H1 (cell line): ENCODE data around the gene ARMH3. TPM values are rescaled to one million over a fixed set of nuclear protein-coding genes. Genes with fewer than 3 reads are reported as not detected.

ENCODE experiments used
- CTCF ChIA-PET: fragments of 300-600 bp; sonication (Branson Sonifier 250); formaldehyde crosslinking; loops from one replicate; lab custom pipeline; 2021; ENCODE audit not compliant: partially characterized antibody; lab: Charles Lee
- POLR2A ChIA-PET: fragments of 300-600 bp; sonication (Branson Sonifier 250); formaldehyde crosslinking; loops from one replicate; lab custom pipeline; 2021; ENCODE audit warnings: inconsistent platforms; ENCODE audit not compliant: partially characterized antibody; lab: Charles Lee
- DNase-seq, 2 experiments: peaks; one replicate each; pipeline versions ENCODE4 v3.0.0 to v3.0.0-alpha.2; 2010 to 2022; ENCODE audit warnings: low spot score in 2 of 2, low read depth in 1 of 2, mixed read lengths in 1 of 2
- FAIRE-seq: peaks from 2 replicates; lab custom pipeline; 2011; peaks lifted over from hg19 to GRCh38; lab: Jason Lieb, UNC
- H2AFZ ChIP-seq: 2 replicates; pipeline ENCODE4 v1.8.1; 2012; ENCODE audit warnings: low read length, inconsistent platforms
- H2AK5ac ChIP-seq: 2 replicates; pipeline ENCODE4 v1.6.1; 2013; ENCODE audit warnings: low read depth, low read length
- H2BK120ac ChIP-seq: replicated peaks from 2 replicates; pipeline ENCODE3; 2013; ENCODE audit warnings: low read depth, low read length, inconsistent platforms
- H2BK12ac ChIP-seq: 2 replicates; pipeline ENCODE4 v1.6.1; 2013; ENCODE audit warnings: low read depth, low read length
- H2BK15ac ChIP-seq: 2 replicates; pipeline ENCODE4 v1.6.1; 2013; ENCODE audit warnings: low read length
- H2BK20ac ChIP-seq: 2 replicates; pipeline ENCODE4 v1.6.1; 2013; ENCODE audit warnings: low read length
- H2BK5ac ChIP-seq: 2 replicates; pipeline ENCODE4 v1.6.1; 2013; ENCODE audit warnings: low read depth, low read length
- H3K14ac ChIP-seq: 2 replicates; pipeline ENCODE4 v1.6.1; 2013; ENCODE audit warnings: inconsistent platforms; ENCODE audit not compliant: insufficient read length
- H3K18ac ChIP-seq: 2 replicates; pipeline ENCODE4 v1.6.1; 2013; ENCODE audit warnings: low read length; ENCODE audit errors: extremely low read depth
- H3K23ac ChIP-seq: 2 replicates; pipeline ENCODE4 v1.6.1; 2013; ENCODE audit warnings: inconsistent platforms; ENCODE audit not compliant: insufficient read length
- H3K23me2 ChIP-seq: 2 replicates; pipeline ENCODE4 v1.6.1; 2013; ENCODE audit warnings: low read depth, low read length
- H3K27ac ChIP-seq: 2 replicates; pipeline ENCODE4 v1.6.1; 2011; ENCODE audit warnings: low read depth, low read length, inconsistent platforms
- H3K27me3 ChIP-seq, 4 experiments: replicated peaks in 1 of 4; 1 replicate in 1 of 4; 2 replicates in 3 of 4; pipeline versions ENCODE4 v1.6.1 to v1.8.1; 2011 to 2013; ENCODE audit warnings: low read length in 3 of 4, mild to moderate bottlenecking in 3 of 4, inconsistent platforms in 2 of 4, mixed read lengths in 2 of 4, moderate library complexity in 1 of 4; ENCODE audit not compliant: control insufficient read depth in 3 of 4, insufficient read depth in 3 of 4; ENCODE audit errors: extremely low read depth in 1 of 4
- H3K36me3 ChIP-seq, 4 experiments: 2 replicates each; pipeline versions ENCODE4 v1.6.1 to v1.8.1; 2011 to 2013; ENCODE audit warnings: mild to moderate bottlenecking in 4 of 4, low read length in 3 of 4, moderate library complexity in 2 of 4, control low read depth in 1 of 4, inconsistent platforms in 1 of 4; ENCODE audit not compliant: insufficient read depth in 4 of 4, control insufficient read depth in 2 of 4
- H3K4ac ChIP-seq: replicated peaks from 2 replicates; pipeline ENCODE3; 2013; ENCODE audit warnings: low read length, low read depth, mixed read lengths, inconsistent platforms; ENCODE audit not compliant: insufficient read length
- H3K4me1 ChIP-seq, 4 experiments: replicated peaks in 1 of 4; 1 replicate in 1 of 4; 2 replicates in 3 of 4; pipeline versions ENCODE4 v1.6.1 to v1.8.1; 2011 to 2013; ENCODE audit warnings: low read length in 3 of 4, inconsistent platforms in 2 of 4, mixed read lengths in 1 of 4; ENCODE audit not compliant: insufficient read depth in 4 of 4, control insufficient read depth in 3 of 4
- H3K4me2 ChIP-seq, 2 experiments: 2 replicates each; pipeline versions ENCODE4 v1.6.1 to v1.8.1; 2011 to 2013; ENCODE audit warnings: low read depth in 2 of 2, low read length in 2 of 2, control low read depth in 1 of 2, inconsistent platforms in 1 of 2, mild to moderate bottlenecking in 1 of 2; ENCODE audit not compliant: insufficient read depth in 1 of 2
- H3K4me3 ChIP-seq, 4 experiments: fragments of 200-600, 300-600 bp in 1 of 4; sonication (generic), shearing (Covaris generic), sonication (Bioruptor Twin) in 1 of 4; 2 replicates each; pipeline versions ENCODE4 v1.5.1 to v1.8.1; 2011 to 2016; ENCODE audit warnings: low read length in 4 of 4, low read depth in 3 of 4, control low read depth in 2 of 4, inconsistent platforms in 2 of 4, mild to moderate bottlenecking in 2 of 4, mixed read lengths in 1 of 4, moderate library complexity in 1 of 4; ENCODE audit not compliant: insufficient read depth in 2 of 4; ENCODE audit errors: extremely low read depth in 1 of 4
- H3K56ac ChIP-seq: replicated peaks from 2 replicates; pipeline ENCODE3; 2013; ENCODE audit warnings: low read depth, mild to moderate bottlenecking, mixed read lengths, low read length, inconsistent platforms; ENCODE audit not compliant: insufficient read length
- H3K79me1 ChIP-seq: 2 replicates; pipeline ENCODE4 v1.6.1; 2013; ENCODE audit warnings: low read depth, low read length, control low read depth
- H3K79me2 ChIP-seq, 2 experiments: 2 replicates each; pipeline versions ENCODE4 v1.6.1 to v1.8.1; 2012 to 2013; ENCODE audit warnings: low read length in 2 of 2, mild to moderate bottlenecking in 2 of 2, inconsistent platforms in 1 of 2; ENCODE audit not compliant: insufficient read depth in 2 of 2, control insufficient read depth in 1 of 2
- H3K9ac ChIP-seq, 4 experiments: replicated peaks in 1 of 4; 1 replicate in 1 of 4; 2 replicates in 3 of 4; pipeline versions ENCODE4 v1.6.1 to v1.8.1; 2011 to 2013; ENCODE audit warnings: low read depth in 3 of 4, low read length in 3 of 4, control low read depth in 2 of 4, mild to moderate bottlenecking in 2 of 4, moderate library complexity in 2 of 4, inconsistent platforms in 1 of 4; ENCODE audit errors: extremely low read depth in 1 of 4
- H3K9me3 ChIP-seq, 2 experiments: 2 replicates each; pipeline versions ENCODE4 v1.6.1 to v1.8.1; 2012 to 2013; ENCODE audit warnings: mild to moderate bottlenecking in 2 of 2, moderate library complexity in 2 of 2, control low read depth in 1 of 2, inconsistent platforms in 1 of 2, low read depth in 1 of 2, low read length in 1 of 2, mixed read lengths in 1 of 2; ENCODE audit not compliant: insufficient read depth in 2 of 2
- H4K20me1 ChIP-seq, 2 experiments: replicated peaks in 1 of 2; 2 replicates each; pipeline versions ENCODE3 to v1.8.1; 2011 to 2013; ENCODE audit warnings: inconsistent platforms in 2 of 2, low read length in 2 of 2, mild to moderate bottlenecking in 1 of 2; ENCODE audit not compliant: insufficient read depth in 2 of 2, control insufficient read depth in 1 of 2
- H4K5ac ChIP-seq: 2 replicates; pipeline ENCODE4 v1.6.1; 2013; ENCODE audit warnings: low read length, low read depth, mixed read lengths, inconsistent platforms; ENCODE audit not compliant: insufficient read length
- H4K8ac ChIP-seq: 2 replicates; pipeline ENCODE4 v1.8.0; 2013; ENCODE audit warnings: mild to moderate bottlenecking, moderate library complexity, low read length, inconsistent platforms; ENCODE audit not compliant: insufficient read depth; ENCODE audit errors: extremely low read depth
- H4K91ac ChIP-seq: replicated peaks from 2 replicates; pipeline ENCODE3; 2013; ENCODE audit warnings: low read length, mixed read lengths, inconsistent platforms; ENCODE audit not compliant: insufficient read length
- FOSL1 ChIP-seq: IDR thresholded peaks from 2 replicates; pipeline ENCODE4 v1.6.1; 2011; ENCODE audit warnings: mild to moderate bottlenecking, low read depth, low read length, moderate library complexity; ENCODE audit not compliant: insufficient read depth
- TBP ChIP-seq: IDR thresholded peaks from 2 replicates; pipeline ENCODE4 v1.6.1; 2011; ENCODE audit warnings: low read depth, low read length, improper control_type of control experiment
- WGBS, 2 experiments: shearing (Covaris generic) in 1 of 2; methylation state at CpG; one replicate each; pipeline versions ENCODE4 v1.1.6 to v1.1.7; 2013 to 2015; ENCODE audit warnings: low lambda C conversion rate in 2 of 2, mixed read lengths in 2 of 2, inconsistent platforms in 1 of 2, low coverage in 1 of 2, missing lambda C conversion rate in 1 of 2; ENCODE audit not compliant: insufficient replicate concordance in 2 of 2, insufficient coverage in 1 of 2, insufficient read length in 1 of 2; ENCODE audit errors: extremely low coverage in 1 of 2, missing lambda C conversion rate in 1 of 2; 5-methylcytosine and 5-hydroxymethylcytosine counted together
- polyA plus RNA-seq, 7 experiments: library from polyadenylated mRNA; depleted of rRNA in 3 of 7; stranded (reverse) in 5 of 7; unstranded in 2 of 7; fragments of >200 nt in 5 of 7; fragments of 200-250 nt in 2 of 7; gene quantifications; 1 replicate in 5 of 7; 2 replicates in 1 of 7; 4 replicates in 1 of 7; pipeline versions ENCODE4 v1.2.1 to v1.2.3, GENCODE V29; 2011 to 2013; ENCODE audit warnings: missing spikeins in 2 of 7, mixed read lengths in 2 of 7
- total RNA-seq: library from RNA; stranded (reverse); fragmentation: NEBNext Ultra II Directional; extraction: Animal tissue kit (Norgen Biotek cat#: 25700); gene quantifications from 2 replicates; pipeline ENCODE4 v1.2.1, GENCODE V29; 2021

Gene ARMH3
- total and polyA plus RNA-seq, 2 of the 8 experiments (the other 6 are each of a cell fraction or from before 2014, with no cell fraction given), result 11.6 to 18.3 TPM

GRCh38 chr10:101880232-101880573 is 175.8 kb downstream of the ARMH3 start:
- Histone ChIP-seq H3K23me2 (no peaks in the 10 kb centered on the region), H2BK120ac (no peak overlapping the region), H3K23ac (no peak overlapping the region), H4K8ac (no peak overlapping the region), H2BK15ac (no peak overlapping the region), H3K9ac (no peak overlapping the region), H4K5ac (no peak overlapping the region), H3K36me3 (no peaks in the 10 kb centered on the region), H3K14ac (no peak overlapping the region), H2AK5ac (no peak overlapping the region), H2BK5ac (no peak overlapping the region), H3K27ac (no peak overlapping the region), H2BK20ac (no peak overlapping the region), H3K27me3 (no peaks in the 10 kb centered on the region), H3K4me2 (no peak overlapping the region), H3K4me3 (no peak overlapping the region), H2BK12ac (no peak overlapping the region), H3K18ac (no peak overlapping the region), H2AFZ (no peak overlapping the region), H3K56ac (no peak overlapping the region), H3K4ac (no peak overlapping the region), H4K20me1 (no peaks in the 10 kb centered on the region), H3K4me1 (no peaks in the 10 kb centered on the region), H3K79me1 (no peaks in the 10 kb centered on the region), H3K9me3 (no peaks in the 10 kb centered on the region), H4K91ac (no peak overlapping the region), H3K79me2 (no peaks in the 10 kb centered on the region)
- DNase-seq (no peak), FAIRE-seq (no peak)
- POLR2A ChIA-PET, result interaction anchor here (0.9 to 1.2 kb wide), 2 partner anchors 16 to 62 kb away, joined by 3 to 4 read pairs; partner anchors contain the start of gene OGA
- CTCF ChIA-PET, result interaction anchor here (1.1 to 16.8 kb wide), 8 partner anchors 9 to 193 kb away, joined by 3 to 210 read pairs (median 3); partner anchors contain the start of gene KCNIP2
- WGBS, 2 experiments, result 87% methylated on average over 2 of the region's 2 CpGs; no CpG with 5 or more reads in 1 of the 2 experiments
- TF ChIP-seq TBP (no peak), FOSL1 (no peak)
